Keratinocyte (primary cell): ENCODE results near the gene PITPNM3.

Experiments
- EZH2 ChIP-seq: IDR thresholded peaks from one replicate; pipeline ENCODE4 v1.6.1; 2012; ENCODE audit warnings: inconsistent platforms, mild to moderate bottlenecking, low read length, moderate library complexity
- TF ChIP-seq, protein P1 (sequence below), 3 experiments: IDR thresholded peaks in 1 of 3; conservative IDR thresholded peaks in 1 of 3; optimal IDR thresholded peaks in 1 of 3; 2 replicates in 2 of 3; 3 replicates in 1 of 3; pipeline versions ENCODE3 to v1.5.1; 2011; ENCODE audit warnings: low read length in 3 of 3, mild to moderate bottlenecking in 3 of 3, moderate library complexity in 2 of 3, control low read depth in 1 of 3, inconsistent platforms in 1 of 3; ENCODE audit not compliant: insufficient read depth in 2 of 3; ENCODE audit errors: extremely low read depth in 1 of 3

DNA sequence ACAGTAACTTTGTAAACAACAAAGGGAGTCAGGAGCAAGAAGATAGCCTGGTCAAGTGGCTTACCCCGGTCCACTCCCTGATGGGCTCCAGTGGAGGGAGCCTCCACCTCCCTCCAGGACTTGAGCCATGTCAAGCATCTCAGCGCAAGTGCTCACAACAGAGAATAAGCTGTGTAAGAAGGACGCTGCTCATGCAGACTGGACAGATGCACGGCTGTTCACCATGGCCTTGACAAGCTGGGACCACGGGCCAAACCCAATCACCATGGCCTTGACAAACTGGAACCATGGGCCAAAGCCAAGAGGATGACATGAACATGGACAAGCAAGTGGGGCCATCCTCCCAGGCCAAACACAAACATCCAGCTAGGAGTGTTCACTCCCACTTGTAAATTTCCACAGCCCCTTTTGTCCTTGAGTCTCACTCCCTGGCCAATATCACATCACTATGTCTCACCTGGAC, 3.4 kb upstream of the PITPNM3 start:
- TF ChIP-seq, protein P1, sequence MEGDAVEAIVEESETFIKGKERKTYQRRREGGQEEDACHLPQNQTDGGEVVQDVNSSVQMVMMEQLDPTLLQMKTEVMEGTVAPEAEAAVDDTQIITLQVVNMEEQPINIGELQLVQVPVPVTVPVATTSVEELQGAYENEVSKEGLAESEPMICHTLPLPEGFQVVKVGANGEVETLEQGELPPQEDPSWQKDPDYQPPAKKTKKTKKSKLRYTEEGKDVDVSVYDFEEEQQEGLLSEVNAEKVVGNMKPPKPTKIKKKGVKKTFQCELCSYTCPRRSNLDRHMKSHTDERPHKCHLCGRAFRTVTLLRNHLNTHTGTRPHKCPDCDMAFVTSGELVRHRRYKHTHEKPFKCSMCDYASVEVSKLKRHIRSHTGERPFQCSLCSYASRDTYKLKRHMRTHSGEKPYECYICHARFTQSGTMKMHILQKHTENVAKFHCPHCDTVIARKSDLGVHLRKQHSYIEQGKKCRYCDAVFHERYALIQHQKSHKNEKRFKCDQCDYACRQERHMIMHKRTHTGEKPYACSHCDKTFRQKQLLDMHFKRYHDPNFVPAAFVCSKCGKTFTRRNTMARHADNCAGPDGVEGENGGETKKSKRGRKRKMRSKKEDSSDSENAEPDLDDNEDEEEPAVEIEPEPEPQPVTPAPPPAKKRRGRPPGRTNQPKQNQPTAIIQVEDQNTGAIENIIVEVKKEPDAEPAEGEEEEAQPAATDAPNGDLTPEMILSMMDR (optimal IDR thresholded peaks at IDR 0.05 in 1 of 3, IDR thresholded peaks at IDR 0.05 in 1 of 3, conservative IDR thresholded peaks at IDR 0.05 in 1 of 3; ENCODE audit: extremely low read depth in 1 of 3, insufficient read depth in 2 of 3, low read length in 3 of 3) = no peak
- TF ChIP-seq EZH2 = no peak
